PFSK-1 (cell line): ENCODE measurements around the gene MORN1.

Experiments
- POLR2AphosphoS5 ChIP-seq: IDR thresholded peaks from 2 replicates; pipeline ENCODE4 v1.6.1; 2012; ENCODE audit warnings: low read depth, mild to moderate bottlenecking, control low read depth, low read length, moderate library complexity
- SIN3A ChIP-seq: IDR thresholded peaks from 2 replicates; pipeline ENCODE4 v1.6.1; 2012; ENCODE audit warnings: mild to moderate bottlenecking, low read length, moderate library complexity, borderline replicate concordance; ENCODE audit not compliant: insufficient read depth

- TF ChIP-seq POLR2AphosphoS5 = no peak
- no peak for TF ChIP-seq SIN3A
Observed at GRCh38 chr1:2303781-2304180, 87.6 kb downstream of the MORN1 start.
